ENCODE data around the gene PDZD2. TPM values are rescaled to one million over a fixed set of nuclear protein-coding genes. Genes with fewer than 3 reads are reported as not detected.
"Not testable (repeated sequence)": the region's sequence is repeated elsewhere in the genome, so short reads cannot be mapped to it uniquely, and the experiment has no call there.

Gene PDZD2
- total RNA-seq, 2 experiments from 2014 or later, result not detected

GRCh38 chr5:31711935-31712592 lies 73.1 kb downstream of the PDZD2 start:
- H3K4me1 Mint-ChIP-seq, result no peaks in the 10 kb centered on the region
- DNase-seq, result no peak
- ChIA-PET POLR2A (no interaction called here), CTCF (no interaction called here)
- H3K9me3 Mint-ChIP-seq, result no peaks in the 10 kb centered on the region
- H3K27me3 Mint-ChIP-seq, result no peaks in the 10 kb centered on the region
- H3K36me3 Mint-ChIP-seq (ENCODE audit: low read depth), result no peaks in the 10 kb centered on the region
- H3K27ac Mint-ChIP-seq, result no peak overlapping the region
- H3K4me3 Mint-ChIP-seq, result no peak overlapping the region

- H3K4me1 Mint-ChIP-seq, result no peaks in the 10 kb centered on the region
- H3K27me3 Mint-ChIP-seq, result no peaks in the 10 kb centered on the region
- no peaks in the 10 kb centered on the region for H3K36me3 Mint-ChIP-seq (ENCODE audit: low read depth)
- CTCF ChIA-PET, result no interaction called here
- no peak overlapping the region for H3K27ac Mint-ChIP-seq
- H3K4me3 Mint-ChIP-seq, result no peak overlapping the region
- no peak for DNase-seq
- no peaks in the 10 kb centered on the region for H3K9me3 Mint-ChIP-seq
- POLR2A ChIA-PET, result no interaction called here
Measured at GRCh38 chr5:31717561-31717960, 78.6 kb downstream of the PDZD2 start.

DNA sequence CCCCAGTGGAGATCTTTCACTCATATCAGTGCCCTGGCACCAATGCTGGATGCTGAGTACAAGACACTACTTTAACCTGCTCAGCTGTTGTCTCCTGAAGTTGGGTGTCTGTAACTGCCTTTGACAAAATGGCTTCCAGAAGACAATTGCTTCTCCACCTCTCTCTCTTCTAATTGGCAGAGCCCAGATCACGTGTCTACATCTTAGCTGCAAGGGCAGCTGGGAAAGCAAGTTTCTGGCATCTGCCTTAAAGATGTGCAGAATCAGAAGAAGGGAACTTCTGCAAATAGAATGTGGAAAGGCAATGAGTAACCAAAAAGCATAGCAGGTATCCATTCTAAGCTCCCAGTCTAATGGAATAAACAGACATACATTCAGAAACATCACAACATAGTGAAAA lies 81.1 kb downstream of the PDZD2 start:
- no peak overlapping the region for H3K4me3 Mint-ChIP-seq
- H3K36me3 Mint-ChIP-seq (ENCODE audit: low read depth), result no peaks in the 10 kb centered on the region
- POLR2A ChIA-PET, result no interaction called here
- CTCF ChIA-PET, result no interaction called here
- no peaks in the 10 kb centered on the region for H3K9me3 Mint-ChIP-seq
- H3K4me1 Mint-ChIP-seq, result no peaks in the 10 kb centered on the region
- DNase-seq, result no peak
- H3K27me3 Mint-ChIP-seq, result peaks cover 2% of the 10 kb centered on the region
- H3K27ac Mint-ChIP-seq, result no peak overlapping the region

DNA sequence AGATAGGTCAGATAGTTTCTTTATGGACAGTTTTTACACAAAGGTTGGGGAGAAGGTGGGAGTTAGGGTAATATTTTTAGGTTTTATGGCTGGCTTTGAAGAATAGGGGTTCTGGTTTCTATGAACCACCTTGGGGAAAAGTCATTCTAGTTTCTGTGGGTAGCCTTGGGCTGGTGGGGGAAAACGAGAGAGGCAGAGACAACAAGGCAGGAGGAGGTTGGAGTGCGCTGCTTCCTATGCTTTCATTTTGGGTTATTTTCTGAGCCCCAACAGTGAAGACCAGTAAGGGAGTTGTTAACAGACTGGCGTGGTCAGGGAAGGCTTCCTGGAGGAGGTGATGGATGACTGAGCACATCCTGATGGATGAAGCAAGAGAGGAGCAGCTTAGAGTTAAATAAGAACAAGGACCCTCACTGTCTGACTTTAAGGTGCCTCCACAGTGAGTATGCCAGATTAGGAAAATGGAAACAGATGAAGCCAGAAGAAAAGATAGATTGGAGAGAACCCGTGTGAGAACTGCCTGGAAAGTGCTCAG lies 81.9 kb downstream of the PDZD2 start:
- DNase-seq, result no peak
- Mint-ChIP-seq H3K9me3 (no peaks in the 10 kb centered on the region), H3K36me3 (ENCODE audit: low read depth) (no peaks in the 10 kb centered on the region), H3K4me1 (no peaks in the 10 kb centered on the region), H3K4me3 (no peak overlapping the region), H3K27ac (no peak overlapping the region), H3K27me3 (peaks cover 2% of the 10 kb centered on the region)
- CTCF ChIA-PET, result no interaction called here
- POLR2A ChIA-PET, result no interaction called here

GRCh38 chr5:31722111-31722510 lies 83.2 kb downstream of the PDZD2 start:
- H3K4me1 Mint-ChIP-seq, result no peaks in the 10 kb centered on the region
- ChIA-PET POLR2A (no interaction called here), CTCF (no interaction called here)
- H3K4me3 Mint-ChIP-seq, result no peak overlapping the region
- H3K27me3 Mint-ChIP-seq, result peaks cover 2% of the 10 kb centered on the region
- no peaks in the 10 kb centered on the region for H3K9me3 Mint-ChIP-seq
- no peaks in the 10 kb centered on the region for H3K36me3 Mint-ChIP-seq (ENCODE audit: low read depth)
- no peak for DNase-seq
- no peak overlapping the region for H3K27ac Mint-ChIP-seq

DNA sequence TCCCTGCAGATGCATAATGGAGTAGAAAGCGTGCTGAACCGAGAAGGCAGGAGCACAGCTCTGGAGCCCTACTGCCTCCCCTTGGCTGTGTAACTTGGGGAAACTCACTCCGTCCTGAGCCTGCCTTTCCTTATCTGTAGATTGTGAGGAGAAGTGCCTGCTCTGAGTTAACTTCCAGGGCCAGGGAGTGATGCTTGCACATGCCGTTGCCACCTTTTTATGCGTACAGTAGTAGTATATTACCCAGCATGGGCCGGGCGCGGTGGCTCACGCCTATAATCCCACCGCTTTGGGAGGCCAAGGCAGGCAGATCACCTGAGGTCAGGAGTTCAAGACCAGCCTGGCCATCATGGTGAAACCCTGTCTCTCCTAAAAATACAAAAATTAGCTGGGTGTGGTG lies 87.1 kb downstream of the PDZD2 start:
- H3K4me1 Mint-ChIP-seq, result peaks cover 2% of the 10 kb centered on the region
- H3K27ac Mint-ChIP-seq, result no peak overlapping the region

DNA sequence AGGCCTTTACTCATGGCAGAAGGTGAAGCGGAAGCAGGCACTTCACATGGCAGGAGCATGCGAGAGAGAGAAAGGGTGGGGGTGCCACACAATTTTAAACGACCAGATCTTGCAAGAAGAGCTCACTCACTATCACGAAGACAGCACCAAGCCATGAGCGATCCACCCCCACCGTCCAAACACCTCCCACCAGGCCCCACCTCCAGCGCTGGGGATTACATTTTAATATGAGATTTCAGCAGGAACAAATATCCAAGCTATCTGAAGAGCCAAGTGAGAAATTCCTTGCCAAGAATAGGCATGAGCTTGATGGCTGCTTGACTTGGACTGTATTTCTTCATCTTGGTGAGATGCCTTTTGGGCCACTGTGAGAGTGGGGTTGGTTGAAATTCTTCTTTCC lies 88.0 kb downstream of the PDZD2 start:
- Mint-ChIP-seq H3K36me3 (ENCODE audit: low read depth) (no peaks in the 10 kb centered on the region), H3K9me3 (no peaks in the 10 kb centered on the region), H3K27ac (no peak overlapping the region), H3K4me1 (peaks cover 5% of the 10 kb centered on the region), H3K27me3 (peaks cover 2% of the 10 kb centered on the region), H3K4me3 (no peak overlapping the region)
- ChIA-PET CTCF (interaction anchor here (0.7 kb wide), 1 partner anchor 11 kb away, joined by 3 read pairs; no protein-coding TSS in a partner anchor), POLR2A (no interaction called here)
- DNase-seq, result no peak

More for the DNA sequence above, 87.1 kb downstream of the PDZD2 start:
- no peaks in the 10 kb centered on the region for H3K9me3 Mint-ChIP-seq
- DNase-seq, result no peak
- ChIA-PET POLR2A (no interaction called here), CTCF (no interaction called here)
- peaks cover 2% of the 10 kb centered on the region for H3K27me3 Mint-ChIP-seq
- no peaks in the 10 kb centered on the region for H3K36me3 Mint-ChIP-seq (ENCODE audit: low read depth)
- no peak overlapping the region for H3K4me3 Mint-ChIP-seq

DNA sequence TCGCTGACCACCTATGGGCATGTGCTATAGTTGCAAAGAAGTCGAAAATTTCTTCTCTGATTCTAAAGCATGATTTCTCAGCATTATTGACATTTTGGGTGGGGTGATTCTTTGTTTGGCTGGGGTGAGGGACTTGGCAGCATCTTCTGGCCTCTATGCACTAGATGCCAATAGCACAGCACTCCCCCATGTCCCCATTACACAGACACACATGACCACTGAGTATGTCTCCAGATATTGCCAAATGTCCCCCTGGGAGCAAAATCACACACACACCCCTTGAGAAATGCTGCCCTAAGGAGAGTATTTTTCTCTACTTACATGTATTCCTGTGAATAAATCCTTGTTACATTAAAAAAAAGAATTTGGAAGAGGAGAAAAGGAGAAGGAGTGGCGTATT lies 89.1 kb downstream of the PDZD2 start:
- ChIA-PET POLR2A (no interaction called here), CTCF (no interaction called here)
- no peaks in the 10 kb centered on the region for H3K36me3 Mint-ChIP-seq (ENCODE audit: low read depth)
- H3K9me3 Mint-ChIP-seq, result no peaks in the 10 kb centered on the region
- H3K4me1 Mint-ChIP-seq, result peaks cover 5% of the 10 kb centered on the region
- no peak for DNase-seq
- no peak overlapping the region for H3K27ac Mint-ChIP-seq
- peaks cover 2% of the 10 kb centered on the region for H3K27me3 Mint-ChIP-seq
- H3K4me3 Mint-ChIP-seq, result no peak overlapping the region

GRCh38 chr5:31728806-31729205 lies 89.9 kb downstream of the PDZD2 start:
- H3K4me1 Mint-ChIP-seq; POLR2A ChIA-PET; H3K36me3 Mint-ChIP-seq (ENCODE audit: low read depth); H3K27ac Mint-ChIP-seq; DNase-seq; H3K9me3 Mint-ChIP-seq; H3K27me3 Mint-ChIP-seq; H3K4me3 Mint-ChIP-seq: not testable (repeated sequence)
- CTCF ChIA-PET, result interaction anchor here (0.7 kb wide), 1 partner anchor 879 kb away, joined by 4 read pairs; no protein-coding TSS in a partner anchor

DNA sequence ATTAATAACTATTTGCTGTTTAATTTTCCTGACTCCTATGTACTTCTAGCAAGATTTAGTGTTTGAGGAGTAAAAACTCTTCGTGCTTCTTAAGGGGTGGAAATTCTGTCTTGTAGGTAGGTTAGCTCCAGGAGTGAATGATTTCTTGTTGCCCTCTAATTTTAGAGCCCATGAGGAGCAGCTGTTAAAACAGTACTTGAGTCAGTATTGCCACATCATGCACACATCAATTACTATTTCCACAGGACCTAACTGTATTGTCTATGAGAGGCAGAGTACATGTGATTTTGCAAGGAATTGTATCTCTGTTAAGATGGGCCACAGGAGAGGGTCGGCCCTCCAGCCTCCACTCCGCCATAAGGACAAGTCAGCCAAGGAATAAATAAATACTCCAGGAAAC lies 91.2 kb downstream of the PDZD2 start:
- peaks cover 5% of the 10 kb centered on the region for H3K4me1 Mint-ChIP-seq
- no peaks in the 10 kb centered on the region for H3K27me3 Mint-ChIP-seq
- H3K9me3 Mint-ChIP-seq, result no peaks in the 10 kb centered on the region
- POLR2A ChIA-PET, result no interaction called here
- no peak overlapping the region for H3K4me3 Mint-ChIP-seq
- no peak overlapping the region for H3K27ac Mint-ChIP-seq
- no peak for DNase-seq
- CTCF ChIA-PET, result no interaction called here
- H3K36me3 Mint-ChIP-seq (ENCODE audit: low read depth), result no peaks in the 10 kb centered on the region

DNA sequence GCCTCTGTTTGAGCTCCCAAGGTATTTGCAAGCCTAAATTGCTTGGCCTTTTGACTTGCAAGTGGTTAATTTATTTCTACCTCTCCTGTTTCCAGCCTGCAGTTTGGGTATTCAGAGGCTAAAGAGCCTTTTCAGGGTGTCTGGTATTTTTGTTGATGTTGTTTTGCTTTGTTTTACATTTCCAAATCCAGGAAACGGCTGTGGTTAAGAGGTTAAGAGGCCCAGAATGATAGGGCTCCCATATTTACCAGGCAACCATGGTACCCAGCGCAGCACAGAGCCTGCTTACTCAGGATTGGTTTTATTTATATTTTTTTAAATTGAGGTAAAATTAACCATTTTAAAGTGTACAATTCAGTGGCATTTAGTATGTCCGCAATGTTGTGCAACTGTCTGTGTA lies 92.1 kb downstream of the PDZD2 start:
- Mint-ChIP-seq H3K4me3 (no peak overlapping the region), H3K27me3 (no peaks in the 10 kb centered on the region), H3K4me1 (peaks cover 5% of the 10 kb centered on the region), H3K27ac (no peak overlapping the region), H3K36me3 (ENCODE audit: low read depth) (no peaks in the 10 kb centered on the region), H3K9me3 (no peaks in the 10 kb centered on the region)
- POLR2A ChIA-PET, result no interaction called here
- CTCF ChIA-PET, result interaction anchor here (0.9 kb wide), 1 partner anchor 346 kb away, joined by 3 read pairs; no protein-coding TSS in a partner anchor
- DNase-seq, result no peak

- Mint-ChIP-seq H3K9me3 (no peaks in the 10 kb centered on the region), H3K4me3 (no peak overlapping the region), H3K36me3 (ENCODE audit: low read depth) (no peaks in the 10 kb centered on the region), H3K4me1 (peaks cover 5% of the 10 kb centered on the region), H3K27ac (no peak overlapping the region), H3K27me3 (no peaks in the 10 kb centered on the region)
- no peak for DNase-seq
- POLR2A ChIA-PET, result no interaction called here
- CTCF ChIA-PET, result no interaction called here
Measured at GRCh38 chr5:31731710-31732301, 92.9 kb downstream of the PDZD2 start.

GRCh38 chr5:31732821-31733220 lies 93.9 kb downstream of the PDZD2 start:
- H3K4me3 Mint-ChIP-seq; H3K4me1 Mint-ChIP-seq; H3K9me3 Mint-ChIP-seq; H3K36me3 Mint-ChIP-seq (ENCODE audit: low read depth); DNase-seq; H3K27ac Mint-ChIP-seq; CTCF ChIA-PET; H3K27me3 Mint-ChIP-seq: not testable (repeated sequence)
- POLR2A ChIA-PET, result interaction anchor here (0.6 kb wide), 1 partner anchor 287 kb away, joined by 3 read pairs; no protein-coding TSS in a partner anchor

DNA sequence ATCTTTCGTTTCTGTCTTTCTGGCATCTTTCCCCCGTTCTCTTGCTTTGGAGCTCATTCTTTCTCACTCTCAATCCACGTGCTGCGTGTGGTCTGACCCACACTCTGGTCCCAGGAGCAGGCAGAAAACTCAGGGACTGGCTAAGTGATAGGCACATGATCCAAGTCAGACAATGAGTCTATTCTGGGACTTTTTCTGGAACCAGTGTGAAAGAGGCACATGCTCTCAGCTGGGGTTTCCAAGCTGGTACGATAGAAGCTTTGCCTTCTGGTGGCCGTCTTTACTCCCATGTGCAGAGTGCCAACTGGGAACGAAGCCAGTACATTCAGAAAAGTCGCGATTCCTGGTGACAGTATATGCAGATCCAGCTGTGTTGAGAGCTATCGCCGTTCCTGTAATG lies 94.4 kb downstream of the PDZD2 start:
- Mint-ChIP-seq H3K27me3 (no peaks in the 10 kb centered on the region), H3K36me3 (ENCODE audit: low read depth) (no peaks in the 10 kb centered on the region), H3K9me3 (no peaks in the 10 kb centered on the region), H3K4me3 (no peak overlapping the region), H3K4me1 (peaks cover 5% of the 10 kb centered on the region), H3K27ac (no peak overlapping the region)
- CTCF ChIA-PET, result no interaction called here
- POLR2A ChIA-PET, result no interaction called here
- DNase-seq, result no peak
